Hepatocyte (in vitro differentiated cells): ENCODE measurements around the gene MCM3. TPM values are rescaled to one million over a fixed set of nuclear protein-coding genes. Genes with fewer than 3 reads are reported as not detected.

Source experiments
- DNase-seq: peaks from one replicate; pipeline ENCODE4 v3.0.0-alpha.2; 2016; ENCODE audit warnings: low spot score
- H2AFZ ChIP-seq: fragments of 200-600 bp; sonication (generic); 2 replicates; pipeline ENCODE4 v1.6.0; 2016; ENCODE audit warnings: antibody characterized with exemption, mild to moderate bottlenecking
- H3K27ac ChIP-seq: fragments of 200-600 bp; sonication (generic); 2 replicates; pipeline ENCODE4 v1.5.1; 2016; ENCODE audit warnings: mild to moderate bottlenecking
- H3K27me3 ChIP-seq: fragments of 200-600 bp; sonication (generic); 2 replicates; pipeline ENCODE4 v1.6.1; 2016
- H3K36me3 ChIP-seq: fragments of 200-600 bp; sonication (generic); replicated peaks from 2 replicates; pipeline ENCODE4 v1.5.1; 2016; ENCODE audit warnings: low read depth; ENCODE audit not compliant: insufficient read depth
- H3K4me1 ChIP-seq: fragments of 200-600 bp; sonication (generic); 2 replicates; pipeline ENCODE4 v1.5.1; 2016; ENCODE audit warnings: mild to moderate bottlenecking, moderate library complexity; ENCODE audit not compliant: insufficient read depth
- H3K4me2 ChIP-seq: fragments of 200-600 bp; sonication (generic); 2 replicates; pipeline ENCODE4 v1.6.0; 2016
- H3K4me3 ChIP-seq: fragments of 200-600 bp; sonication (generic); 2 replicates; pipeline ENCODE4 v1.5.1; 2016; ENCODE audit warnings: mild to moderate bottlenecking
- H3K79me2 ChIP-seq: fragments of 200-600 bp; sonication (generic); 2 replicates; pipeline ENCODE4 v1.6.0; 2017; ENCODE audit warnings: mild to moderate bottlenecking
- H3K9me2 ChIP-seq: fragments of 200-600 bp; sonication (generic); replicated peaks from 2 replicates; pipeline ENCODE4 v1.6.0; 2017; ENCODE audit warnings: mild to moderate bottlenecking; ENCODE audit not compliant: insufficient read depth
- H3K9me3 ChIP-seq: fragments of 200-600 bp; sonication (generic); 2 replicates; pipeline ENCODE4 v1.5.1; 2016; ENCODE audit warnings: low read depth, mild to moderate bottlenecking
- H4K20me1 ChIP-seq: fragments of 200-600 bp; sonication (generic); 2 replicates; pipeline ENCODE4 v1.6.0; 2016; ENCODE audit warnings: mild to moderate bottlenecking; ENCODE audit not compliant: insufficient read depth, poor library complexity, severe bottlenecking
- EZH2 ChIP-seq: fragments of 200-600 bp; sonication (generic); IDR thresholded peaks from 2 replicates; pipeline ENCODE4 v1.6.1; 2016; ENCODE audit warnings: antibody characterized with exemption, mild to moderate bottlenecking, borderline replicate concordance
- EZH2phosphoT487 ChIP-seq: fragments of 200-600 bp; sonication (generic); IDR thresholded peaks from one replicate; pipeline ENCODE4 v1.6.1; 2018; ENCODE audit warnings: antibody characterized with exemption, mild to moderate bottlenecking, low read depth, moderate library complexity; ENCODE audit not compliant: unreplicated experiment, severe bottlenecking
- WGBS: methylation state at CpG from one replicate; pipeline ENCODE4 v1.1.6; 2016; ENCODE audit warnings: low lambda C conversion rate; ENCODE audit errors: missing lambda C conversion rate; 5-methylcytosine and 5-hydroxymethylcytosine counted together
- polyA plus RNA-seq: library from polyadenylated mRNA; unstranded; fragments of >200 nt; fragmentation: Nextera tagmentation; extraction: Ambion mirVana; gene quantifications from 2 replicates; pipeline ENCODE4 v1.2.1, GENCODE V29; 2016
- total RNA-seq: library from RNA; depleted of rRNA; stranded (reverse); fragments of >200 nt; gene quantifications from 2 replicates; pipeline ENCODE4 v1.2.3, GENCODE V29; 2014
- TF ChIP-seq, protein P1 (sequence below): fragments of 200-600 bp; sonication (generic); IDR thresholded peaks from 2 replicates; pipeline ENCODE4 v1.5.1; 2016; ENCODE audit warnings: antibody characterized with exemption, mild to moderate bottlenecking; ENCODE audit not compliant: poor library complexity

Gene MCM3
- total and polyA plus RNA-seq, 2 experiments from 2014 or later, result 33.8 to 40.7 TPM

- no peaks in the 10 kb centered on the region for H3K9me3 ChIP-seq
- TF ChIP-seq EZH2phosphoT487 (no peak), EZH2 (no peak)
- TF ChIP-seq, protein P1, sequence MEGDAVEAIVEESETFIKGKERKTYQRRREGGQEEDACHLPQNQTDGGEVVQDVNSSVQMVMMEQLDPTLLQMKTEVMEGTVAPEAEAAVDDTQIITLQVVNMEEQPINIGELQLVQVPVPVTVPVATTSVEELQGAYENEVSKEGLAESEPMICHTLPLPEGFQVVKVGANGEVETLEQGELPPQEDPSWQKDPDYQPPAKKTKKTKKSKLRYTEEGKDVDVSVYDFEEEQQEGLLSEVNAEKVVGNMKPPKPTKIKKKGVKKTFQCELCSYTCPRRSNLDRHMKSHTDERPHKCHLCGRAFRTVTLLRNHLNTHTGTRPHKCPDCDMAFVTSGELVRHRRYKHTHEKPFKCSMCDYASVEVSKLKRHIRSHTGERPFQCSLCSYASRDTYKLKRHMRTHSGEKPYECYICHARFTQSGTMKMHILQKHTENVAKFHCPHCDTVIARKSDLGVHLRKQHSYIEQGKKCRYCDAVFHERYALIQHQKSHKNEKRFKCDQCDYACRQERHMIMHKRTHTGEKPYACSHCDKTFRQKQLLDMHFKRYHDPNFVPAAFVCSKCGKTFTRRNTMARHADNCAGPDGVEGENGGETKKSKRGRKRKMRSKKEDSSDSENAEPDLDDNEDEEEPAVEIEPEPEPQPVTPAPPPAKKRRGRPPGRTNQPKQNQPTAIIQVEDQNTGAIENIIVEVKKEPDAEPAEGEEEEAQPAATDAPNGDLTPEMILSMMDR, result no peak
- no peaks in the 10 kb centered on the region for H3K27me3 ChIP-seq
- H3K27ac ChIP-seq, result peak overlapping the region; percentile 97
- no peaks in the 10 kb centered on the region for H3K36me3 ChIP-seq
- peak; percentile 65 for DNase-seq
- H3K79me2 ChIP-seq, result no peaks in the 10 kb centered on the region
- H4K20me1 ChIP-seq, result no peaks in the 10 kb centered on the region
- WGBS, result 46% methylated on average over 2 of the region's 2 CpGs
- H3K4me3 ChIP-seq, result no peak overlapping the region
- no peak overlapping the region for H3K4me2 ChIP-seq
- peaks cover 59% of the 10 kb centered on the region for H3K4me1 ChIP-seq
- no peak overlapping the region for H2AFZ ChIP-seq
- H3K9me2 ChIP-seq, result no peaks in the 10 kb centered on the region
Measured at GRCh38 chr6:52330470-52330869, 45.9 kb upstream of the MCM3 start.

- 44% methylated on average over 2 of the region's 2 CpGs for WGBS
- peak overlapping the region; percentile 97 for H3K27ac ChIP-seq
- no peaks in the 10 kb centered on the region for H4K20me1 ChIP-seq
- no peaks in the 10 kb centered on the region for H3K36me3 ChIP-seq
- H3K27me3 ChIP-seq, result no peaks in the 10 kb centered on the region
- H3K4me3 ChIP-seq, result no peak overlapping the region
- DNase-seq, result no peak
- peaks cover 53% of the 10 kb centered on the region for H3K4me1 ChIP-seq
- TF ChIP-seq EZH2phosphoT487, result no peak
- no peak for TF ChIP-seq EZH2
- TF ChIP-seq, protein P1, result no peak
- H3K9me3 ChIP-seq, result no peaks in the 10 kb centered on the region
- no peak overlapping the region for H2AFZ ChIP-seq
- no peaks in the 10 kb centered on the region for H3K79me2 ChIP-seq
- peak overlapping the region; percentile 65 for H3K4me2 ChIP-seq
- no peaks in the 10 kb centered on the region for H3K9me2 ChIP-seq
Measured at GRCh38 chr6:52328729-52329128, 44.2 kb upstream of the MCM3 start.

DNA sequence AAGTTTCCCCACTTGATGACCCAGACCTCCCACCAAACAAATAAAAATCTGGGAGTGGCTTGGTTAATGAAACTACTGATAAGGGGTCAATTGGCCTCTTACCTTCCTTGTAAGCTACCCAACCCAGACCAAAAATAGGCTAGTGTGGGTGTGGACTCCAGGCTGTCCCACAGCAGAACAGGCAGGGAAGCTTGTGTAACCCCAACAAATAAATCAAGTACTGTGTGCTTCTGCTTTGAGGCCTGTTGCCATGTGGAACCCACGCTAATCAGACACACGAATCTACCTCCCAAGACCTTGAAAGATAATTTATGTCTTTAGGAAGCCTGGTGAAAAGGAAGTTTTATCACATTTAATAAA lies 43.7 kb upstream of the MCM3 start:
- DNase-seq, result peak; percentile 32
- Histone ChIP-seq H3K9me2 (no peaks in the 10 kb centered on the region), H3K36me3 (no peaks in the 10 kb centered on the region), H3K79me2 (no peaks in the 10 kb centered on the region), H3K9me3 (no peaks in the 10 kb centered on the region), H3K4me1 (peaks cover 49% of the 10 kb centered on the region), H4K20me1 (no peaks in the 10 kb centered on the region), H3K4me3 (no peak overlapping the region), H3K27me3 (no peaks in the 10 kb centered on the region), H2AFZ (no peak overlapping the region), H3K27ac (peak overlapping the region; percentile 97), H3K4me2 (peak overlapping the region; percentile 65)
- 35% methylated on average over 2 of the region's 2 CpGs for WGBS
- TF ChIP-seq, protein P1, result no peak
- TF ChIP-seq EZH2, result no peak
- TF ChIP-seq EZH2phosphoT487, result no peak
